ENCODE data around the gene PDXK. TPM values are rescaled to one million over a fixed set of nuclear protein-coding genes. Genes with fewer than 3 reads are reported as not detected.

Gene PDXK
- total and polyA plus RNA-seq, 2 experiments from 2014 or later: 103 to 192 TPM

- Histone ChIP-seq H3K79me2 (no peaks in the 10 kb centered on the region), H2AFZ (no peak overlapping the region), H3K4me2 (no peak overlapping the region), H4K20me1 (ENCODE audit: insufficient read depth, poor library complexity, severe bottlenecking) (no peaks in the 10 kb centered on the region), H3K9me2 (replicated peaks; ENCODE audit: insufficient read depth) (no peaks in the 10 kb centered on the region), H3K27ac (no peak overlapping the region), H3K9me3 (ENCODE audit: low read depth) (no peaks in the 10 kb centered on the region), H3K27me3 (no peaks in the 10 kb centered on the region), H3K4me3 (no peak overlapping the region), H3K36me3 (replicated peaks; ENCODE audit: insufficient read depth, low read depth) (no peaks in the 10 kb centered on the region), H3K4me1 (ENCODE audit: insufficient read depth) (no peaks in the 10 kb centered on the region)
- no peak for TF ChIP-seq EZH2 (IDR thresholded peaks at IDR 0.05; ENCODE audit: borderline replicate concordance)
- no peak for TF ChIP-seq EZH2phosphoT487 (IDR thresholded peaks at IDR 0.05; ENCODE audit: low read depth, severe bottlenecking, unreplicated experiment)
- TF ChIP-seq CTCF (IDR thresholded peaks at IDR 0.05; ENCODE audit: poor library complexity): no peak
- DNase-seq (ENCODE audit: low spot score): no peak
- 96% methylated on average over 10 of the region's 10 CpGs for WGBS (ENCODE audit: low lambda C conversion rate, missing lambda C conversion rate)
Observed at GRCh38 chr21:43691801-43692200, 27.1 kb upstream of the PDXK start.

GRCh38 chr21:43692949-43693348, 26.0 kb upstream of the PDXK start:
- DNase-seq (ENCODE audit: low spot score): no peak
- Histone ChIP-seq H3K4me3 (no peak overlapping the region), H3K79me2 (no peaks in the 10 kb centered on the region), H3K4me2 (no peak overlapping the region), H3K9me3 (ENCODE audit: low read depth) (no peaks in the 10 kb centered on the region), H3K4me1 (ENCODE audit: insufficient read depth) (no peaks in the 10 kb centered on the region), H2AFZ (no peak overlapping the region), H3K9me2 (replicated peaks; ENCODE audit: insufficient read depth) (no peaks in the 10 kb centered on the region), H3K27me3 (no peaks in the 10 kb centered on the region), H3K36me3 (replicated peaks; ENCODE audit: insufficient read depth, low read depth) (no peaks in the 10 kb centered on the region), H4K20me1 (ENCODE audit: insufficient read depth, poor library complexity, severe bottlenecking) (no peaks in the 10 kb centered on the region), H3K27ac (no peak overlapping the region)
- WGBS (ENCODE audit: low lambda C conversion rate, missing lambda C conversion rate): 92% methylated on average over 8 of the region's 8 CpGs
- no peak for TF ChIP-seq CTCF (IDR thresholded peaks at IDR 0.05; ENCODE audit: poor library complexity)
- TF ChIP-seq EZH2 (IDR thresholded peaks at IDR 0.05; ENCODE audit: borderline replicate concordance): no peak

- H3K36me3 ChIP-seq (replicated peaks; ENCODE audit: insufficient read depth, low read depth): no peaks in the 10 kb centered on the region
Observed at GRCh38 chr21:43693981-43694380, 24.9 kb upstream of the PDXK start.

More at GRCh38 chr21:43693981-43694380, 24.9 kb upstream of the PDXK start:
- H3K27ac ChIP-seq: no peak overlapping the region
- H3K79me2 ChIP-seq: no peaks in the 10 kb centered on the region
- TF ChIP-seq EZH2 (IDR thresholded peaks at IDR 0.05; ENCODE audit: borderline replicate concordance) (no peak), CTCF (IDR thresholded peaks at IDR 0.05; ENCODE audit: poor library complexity) (no peak), EZH2phosphoT487 (IDR thresholded peaks at IDR 0.05; ENCODE audit: low read depth, severe bottlenecking, unreplicated experiment) (no peak)
- no peak overlapping the region for H2AFZ ChIP-seq
- 98% methylated on average over 22 of the region's 23 CpGs for WGBS (ENCODE audit: low lambda C conversion rate, missing lambda C conversion rate)
- H3K4me1 ChIP-seq (ENCODE audit: insufficient read depth): no peaks in the 10 kb centered on the region
- no peaks in the 10 kb centered on the region for H3K9me3 ChIP-seq (ENCODE audit: low read depth)
- no peak for DNase-seq (ENCODE audit: low spot score)
- no peak overlapping the region for H3K4me2 ChIP-seq
- no peak overlapping the region for H3K4me3 ChIP-seq
- H3K27me3 ChIP-seq: no peaks in the 10 kb centered on the region
- H3K9me2 ChIP-seq (replicated peaks; ENCODE audit: insufficient read depth): no peaks in the 10 kb centered on the region
- H4K20me1 ChIP-seq (ENCODE audit: insufficient read depth, poor library complexity, severe bottlenecking): no peaks in the 10 kb centered on the region
